Measurements from ENCODE around the gene PRKCA.

The PRKCA gene

GRCh38 chr17:66300956-66301355 lies 1.5 kb upstream of the PRKCA start:
- Histone ChIP-seq H3K27me3 (ENCODE audit: control insufficient read depth, low read length) (peaks cover 6% of the 10 kb centered on the region), H3K9me2 (replicated peaks; ENCODE audit: control insufficient read depth, low read length) (no peaks in the 10 kb centered on the region), H3K36me3 (ENCODE audit: control insufficient read depth, low read length) (no peaks in the 10 kb centered on the region), H3F3A (ENCODE audit: control insufficient read depth, insufficient read depth) (no peaks in the 10 kb centered on the region), H3K79me2 (ENCODE audit: control insufficient read depth, low read length) (peaks cover 26% of the 10 kb centered on the region), H3K4me1 (ENCODE audit: control insufficient read depth, low read length) (peaks cover 26% of the 10 kb centered on the region), H3K4me2 (ENCODE audit: low read length) (peak overlapping the region; percentile 95), H4K20me1 (ENCODE audit: control insufficient read depth, insufficient read depth, low read depth, low read length) (no peaks in the 10 kb centered on the region; the same call in 1 of the 2 replicates), H3K4me3 (ENCODE audit: low read length) (peak overlapping the region; percentile 87), H3K9me3 (ENCODE audit: control insufficient read depth, insufficient read depth, low read length) (no peaks in the 10 kb centered on the region), H3K27ac (ENCODE audit: low read depth, low read length) (no peak overlapping the region)
- no peak for TF ChIP-seq CTCF (IDR thresholded peaks at IDR 0.05; ENCODE audit: low read depth, low read length, poor library complexity, severe bottlenecking)
- no peak for TF ChIP-seq EZH2phosphoT487 (IDR thresholded peaks at IDR 0.05; ENCODE audit: borderline replicate concordance, low read length)

GRCh38 chr17:66301367-66301863 lies 998 bp upstream of the PRKCA start:
- H3F3A ChIP-seq (ENCODE audit: control insufficient read depth, insufficient read depth), result no peaks in the 10 kb centered on the region
- H3K4me2 ChIP-seq (ENCODE audit: low read length), result peak overlapping the region; percentile 95
- no peak for TF ChIP-seq EZH2phosphoT487 (IDR thresholded peaks at IDR 0.05; ENCODE audit: borderline replicate concordance, low read length)
- TF ChIP-seq CTCF (IDR thresholded peaks at IDR 0.05; ENCODE audit: low read depth, low read length, poor library complexity, severe bottlenecking), result no peak
- no peaks in the 10 kb centered on the region for H3K9me3 ChIP-seq (ENCODE audit: control insufficient read depth, insufficient read depth, low read length)
- H3K36me3 ChIP-seq (ENCODE audit: control insufficient read depth, low read length), result peaks cover under 1% of the 10 kb centered on the region; the same call in 1 of the 2 replicates
- H3K4me1 ChIP-seq (ENCODE audit: control insufficient read depth, low read length), result peaks cover 26% of the 10 kb centered on the region
- no peaks in the 10 kb centered on the region; the same call in 1 of the 2 replicates for H4K20me1 ChIP-seq (ENCODE audit: control insufficient read depth, insufficient read depth, low read depth, low read length)
- peaks cover 26% of the 10 kb centered on the region for H3K79me2 ChIP-seq (ENCODE audit: control insufficient read depth, low read length)
- peak overlapping the region; percentile 87 for H3K4me3 ChIP-seq (ENCODE audit: low read length)
- H3K27me3 ChIP-seq (ENCODE audit: control insufficient read depth, low read length), result peaks cover 6% of the 10 kb centered on the region
- H3K27ac ChIP-seq (ENCODE audit: low read depth, low read length), result no peak overlapping the region
- no peaks in the 10 kb centered on the region for H3K9me2 ChIP-seq (replicated peaks; ENCODE audit: control insufficient read depth, low read length)

DNA sequence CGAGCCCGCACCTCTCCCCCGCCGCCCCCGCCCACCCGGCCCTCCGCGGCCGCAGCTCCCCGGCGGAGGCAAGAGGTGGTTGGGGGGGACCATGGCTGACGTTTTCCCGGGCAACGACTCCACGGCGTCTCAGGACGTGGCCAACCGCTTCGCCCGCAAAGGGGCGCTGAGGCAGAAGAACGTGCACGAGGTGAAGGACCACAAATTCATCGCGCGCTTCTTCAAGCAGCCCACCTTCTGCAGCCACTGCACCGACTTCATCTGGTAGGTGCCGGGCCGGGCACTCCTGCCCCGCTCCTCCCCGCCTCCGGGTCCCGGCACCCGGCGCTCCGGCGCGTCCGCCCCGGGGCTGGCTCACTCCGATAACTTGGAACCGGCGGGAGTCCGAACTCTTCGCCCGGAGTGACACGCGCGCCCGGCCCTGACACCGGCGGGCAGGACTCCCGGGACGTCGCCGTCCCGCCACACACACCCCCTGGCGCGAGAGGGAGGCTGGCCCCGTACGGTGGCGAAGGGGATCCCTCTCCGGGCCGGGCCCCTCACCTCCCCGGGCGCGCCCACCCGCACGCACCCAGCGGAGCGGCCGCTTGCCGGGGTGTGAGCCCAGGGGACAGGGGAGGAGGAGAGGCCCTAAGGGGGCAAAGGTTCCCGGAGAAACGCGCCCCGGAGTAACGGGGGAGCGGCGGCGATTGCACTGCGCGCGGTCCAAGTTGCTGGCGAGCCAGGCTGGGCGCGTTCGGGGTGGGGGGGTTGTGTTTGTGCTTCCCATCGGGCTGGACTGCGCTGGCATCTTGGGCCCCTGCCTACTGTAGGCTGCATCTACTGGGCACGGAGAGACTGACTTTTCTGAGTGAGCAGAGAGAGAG lies 581 bp downstream of the PRKCA start:
- no peaks in the 10 kb centered on the region for H3K9me2 ChIP-seq (replicated peaks; ENCODE audit: control insufficient read depth, low read length)
- H3K79me2 ChIP-seq (ENCODE audit: control insufficient read depth, low read length), result peaks cover 26% of the 10 kb centered on the region
- peak overlapping the region; percentile 84 for H3K4me3 ChIP-seq (ENCODE audit: low read length)
- peaks cover 26% of the 10 kb centered on the region for H3K4me1 ChIP-seq (ENCODE audit: control insufficient read depth, low read length)
- no peaks in the 10 kb centered on the region for H3F3A ChIP-seq (ENCODE audit: control insufficient read depth, insufficient read depth)
- TF ChIP-seq EZH2phosphoT487 (IDR thresholded peaks at IDR 0.05; ENCODE audit: borderline replicate concordance, low read length), result no peak
- no peak for TF ChIP-seq CTCF (IDR thresholded peaks at IDR 0.05; ENCODE audit: low read depth, low read length, poor library complexity, severe bottlenecking)
- peak overlapping the region; percentile 79 for H3K4me2 ChIP-seq (ENCODE audit: low read length)
- H3K27ac ChIP-seq (ENCODE audit: low read depth, low read length), result no peak overlapping the region
- H4K20me1 ChIP-seq (ENCODE audit: control insufficient read depth, insufficient read depth, low read depth, low read length), result no peaks in the 10 kb centered on the region; the same call in 1 of the 2 replicates
- H3K27me3 ChIP-seq (ENCODE audit: control insufficient read depth, low read length), result peaks cover 6% of the 10 kb centered on the region
- no peaks in the 10 kb centered on the region for H3K9me3 ChIP-seq (ENCODE audit: control insufficient read depth, insufficient read depth, low read length)
- peaks cover 11% of the 10 kb centered on the region; the same call in 1 of the 2 replicates for H3K36me3 ChIP-seq (ENCODE audit: control insufficient read depth, low read length)

Measured in DOHH2 (cell line).